ENCODE measurements around the gene MARS2.
"Not testable (repeated sequence)": the region's sequence is repeated elsewhere in the genome, so short reads cannot be mapped to it uniquely, and the experiment has no call there.

The MARS2 gene

DNA sequence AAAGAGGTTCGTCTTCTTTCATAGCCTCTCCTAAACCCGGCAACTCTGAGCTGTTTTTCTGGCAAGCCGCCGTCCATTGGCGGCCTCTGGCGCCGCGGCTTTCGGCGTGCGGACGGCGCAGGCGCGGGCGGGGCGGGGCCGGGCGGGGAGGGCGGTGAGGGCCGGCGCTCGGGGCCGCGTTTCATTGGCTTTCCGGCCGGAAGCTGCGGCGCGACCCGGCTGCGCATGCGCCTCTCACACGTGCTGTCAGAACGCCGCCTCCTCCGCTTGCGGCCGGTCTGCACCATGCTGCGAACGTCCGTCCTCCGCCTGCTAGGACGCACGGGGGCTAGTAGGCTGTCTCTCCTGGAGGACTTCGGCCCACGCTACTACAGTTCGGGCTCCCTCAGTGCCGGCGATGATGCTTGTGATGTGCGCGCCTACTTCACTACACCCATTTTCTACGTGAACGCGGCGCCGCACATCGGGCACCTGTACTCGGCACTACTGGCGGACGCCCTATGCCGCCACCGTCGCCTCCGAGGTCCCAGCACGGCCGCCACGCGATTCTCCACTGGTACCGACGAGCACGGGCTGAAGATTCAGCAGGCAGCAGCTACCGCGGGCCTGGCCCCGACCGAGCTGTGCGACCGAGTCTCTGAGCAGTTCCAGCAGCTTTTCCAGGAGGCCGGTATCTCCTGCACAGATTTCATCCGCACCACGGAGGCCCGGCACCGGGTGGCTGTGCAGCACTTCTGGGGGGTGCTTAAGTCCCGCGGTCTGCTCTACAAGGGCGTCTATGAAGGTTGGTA is at the start of gene MARS2:
Gene MARS2, plus strand, starts transcription at position 249 of the 791 bp plus-strand sequence. Its CDS starts 37 bp downstream, at position 286.
- peak; percentile 94 for DNase-seq

DNA sequence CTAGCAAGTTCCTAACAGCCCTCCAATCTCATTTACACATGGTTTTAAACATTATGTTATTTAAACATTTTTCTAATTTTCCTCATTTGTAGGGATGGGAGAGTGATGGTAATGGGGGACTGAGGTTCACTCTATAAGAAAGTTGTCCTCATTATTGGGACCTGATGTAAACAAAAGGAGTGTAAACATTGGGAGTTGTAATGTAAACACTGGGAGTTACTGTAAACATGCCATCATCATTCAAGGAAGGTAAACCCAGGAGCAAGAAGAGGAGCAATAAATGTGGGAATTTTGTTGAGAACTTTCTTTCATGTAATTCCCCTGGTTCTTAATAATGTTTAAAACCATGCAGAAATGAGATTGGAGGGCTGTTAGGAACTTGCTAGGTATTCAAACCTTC is 47.6 kb upstream of the MARS2 start:
- no peak for DNase-seq

GRCh38 chr2:197661626-197662025 is 43.5 kb upstream of the MARS2 start:
- DNase-seq: no peak

DNA sequence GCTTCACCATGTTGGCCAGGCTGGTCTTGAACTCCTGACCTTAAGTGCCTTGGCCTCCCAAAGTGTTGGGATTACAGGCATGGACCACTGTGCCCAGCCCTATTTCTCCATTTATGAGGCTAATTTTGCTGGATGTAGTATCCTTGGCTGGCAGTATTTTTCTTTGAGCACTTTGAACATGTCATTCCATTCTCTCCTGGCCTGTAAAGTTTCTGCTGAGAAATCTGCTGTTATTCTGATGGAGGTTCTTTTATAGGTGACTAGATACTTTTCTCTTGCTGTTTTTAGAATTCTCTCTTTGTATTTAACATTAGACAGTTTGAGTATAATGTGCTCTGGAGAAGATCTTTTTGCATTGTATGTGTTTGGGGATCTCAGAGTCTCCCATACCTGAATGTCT is 38.9 kb upstream of the MARS2 start:
- no peak for DNase-seq

DNA sequence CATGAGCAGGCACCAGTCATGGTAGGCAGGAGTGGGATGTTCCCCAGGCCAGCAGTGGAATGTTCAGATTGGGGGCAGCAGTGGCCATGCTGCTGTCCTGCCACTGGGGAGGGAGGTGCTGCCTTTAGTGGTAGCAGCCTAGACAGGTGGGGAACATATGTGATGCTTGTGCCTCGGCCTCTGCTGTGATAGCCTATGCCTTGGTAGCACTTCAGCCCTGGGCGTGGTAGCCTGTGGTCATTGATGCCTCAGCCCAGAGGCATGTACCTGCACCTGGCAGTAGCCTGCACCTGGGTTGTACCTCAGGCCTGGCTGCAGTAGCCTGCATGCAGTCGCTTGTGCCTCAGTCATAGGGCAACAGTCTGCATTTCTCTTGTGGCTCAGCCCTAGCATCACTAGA is 36.9 kb upstream of the MARS2 start:
- no peak for DNase-seq

GRCh38 chr2:197669077-197669476 is 36.1 kb upstream of the MARS2 start:
- DNase-seq: no peak

DNA sequence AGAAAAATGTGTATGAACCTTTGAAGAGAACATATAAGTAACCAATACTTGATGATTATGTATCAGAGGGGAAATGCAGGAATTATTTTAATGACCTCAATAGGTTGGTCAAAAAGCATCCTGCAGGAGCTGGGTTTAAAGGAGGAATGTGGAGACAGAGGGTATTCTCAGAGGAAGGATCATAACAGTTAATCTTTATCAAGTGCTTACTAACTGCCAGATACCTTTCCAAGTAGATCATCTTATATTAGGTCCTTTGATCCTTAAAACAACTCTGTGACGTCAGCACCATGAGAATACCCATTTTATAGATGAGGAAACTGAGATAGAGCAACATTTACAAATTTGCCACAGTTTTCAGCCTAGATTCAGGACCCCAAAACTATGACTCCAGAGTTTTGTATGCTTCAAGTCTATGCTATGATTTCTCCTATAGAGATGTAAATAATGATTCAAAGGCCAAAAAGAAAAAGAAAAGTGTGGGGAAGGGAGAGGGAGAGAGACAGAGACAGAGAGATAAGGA is 32.7 kb upstream of the MARS2 start:
- DNase-seq: no peak

DNA sequence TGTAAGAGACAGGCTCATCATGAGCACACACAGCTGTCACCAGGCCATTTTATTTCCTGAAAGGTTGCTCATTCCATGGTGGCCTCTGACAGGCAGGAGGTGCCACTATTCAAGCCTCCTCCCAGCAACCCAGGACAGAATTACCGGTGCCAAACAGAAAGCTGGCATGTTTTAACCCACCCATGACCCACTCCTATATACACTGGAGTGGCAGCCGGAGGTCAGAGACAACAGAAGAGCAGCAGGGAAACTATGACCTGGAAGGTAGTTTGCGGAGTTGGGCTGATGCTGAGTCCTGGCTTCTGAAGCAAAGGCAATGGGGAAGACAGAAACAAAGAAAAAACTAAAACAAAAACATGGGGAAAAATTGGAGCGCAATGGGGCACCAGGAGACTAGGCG is 32.1 kb upstream of the MARS2 start:
- DNase-seq: no peak

DNA sequence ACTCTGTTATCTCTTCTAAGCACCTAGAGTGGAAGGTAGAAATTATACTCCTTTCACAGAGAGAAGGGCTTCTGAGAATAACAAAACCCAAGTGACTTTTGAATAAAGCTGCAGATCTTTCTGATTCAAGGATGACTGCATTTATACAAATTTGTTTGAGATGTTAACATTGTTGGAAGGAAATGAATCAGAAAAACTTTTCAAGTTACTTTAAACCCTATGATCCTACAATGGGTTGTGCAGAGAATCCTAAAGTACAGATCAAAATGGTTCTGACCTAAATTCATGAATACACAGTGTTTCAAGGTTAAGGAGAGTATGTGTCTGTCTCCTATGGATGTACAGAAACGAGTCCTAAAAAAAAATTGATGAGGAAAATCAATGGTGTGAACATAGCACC is 31.6 kb upstream of the MARS2 start:
- no peak for DNase-seq

DNA sequence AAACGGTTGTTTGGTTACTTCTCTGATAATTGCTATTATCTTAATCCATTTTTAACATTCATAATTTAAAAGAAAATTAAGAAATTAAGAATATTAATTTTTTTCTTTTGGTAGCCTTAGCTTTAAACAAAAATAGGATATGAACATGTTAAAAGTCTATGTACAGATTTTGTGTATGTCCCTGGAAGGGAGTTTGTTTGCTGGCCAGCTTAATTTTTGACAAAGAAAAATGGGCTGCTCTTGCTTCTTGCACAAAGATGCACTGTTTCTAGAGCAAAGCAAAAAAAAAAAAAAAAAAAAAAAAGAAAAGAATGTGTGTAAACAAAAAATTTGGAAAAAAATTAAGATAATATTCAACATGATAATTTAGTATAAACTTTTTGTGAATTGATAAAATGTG is 31.1 kb upstream of the MARS2 start:
- no peak for DNase-seq

DNA sequence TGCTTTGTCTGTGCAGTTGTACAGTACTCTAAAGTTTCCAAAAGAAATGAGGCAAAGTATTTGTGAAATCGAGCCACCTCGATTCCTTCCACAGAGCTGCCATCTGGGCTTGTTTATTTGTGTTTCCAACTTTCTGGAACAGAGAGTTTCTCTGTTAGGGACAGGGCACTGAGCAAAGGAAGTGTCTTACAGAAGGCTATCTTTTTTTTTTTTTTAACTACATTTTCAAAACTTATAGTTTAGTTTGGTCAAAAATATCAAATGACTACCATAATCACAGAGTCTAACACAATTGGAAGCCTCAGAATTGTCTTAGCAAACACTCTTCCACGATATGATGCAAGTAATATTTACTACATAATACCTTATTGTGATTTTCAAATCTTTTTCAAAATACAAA is 30.6 kb upstream of the MARS2 start:
- DNase-seq: no peak

DNA sequence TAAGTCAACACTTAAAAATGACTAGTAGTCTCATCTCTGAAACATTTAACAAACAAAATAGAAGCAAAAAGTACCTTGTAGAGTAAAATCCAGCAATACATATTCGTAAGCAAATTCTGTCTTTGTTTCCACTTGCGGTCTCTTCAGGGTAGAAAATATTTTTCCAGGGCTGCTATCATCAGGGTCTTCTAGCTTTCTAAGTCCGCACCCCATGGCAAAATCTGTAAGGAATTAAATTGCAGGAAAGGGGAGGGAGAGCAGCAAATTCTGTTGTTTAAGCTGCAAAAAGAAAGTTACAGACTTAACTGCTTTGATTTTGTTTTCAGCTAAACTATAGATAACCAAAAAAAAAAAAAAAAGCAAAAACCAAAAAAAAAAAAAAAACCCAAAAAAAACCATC is 29.9 kb upstream of the MARS2 start, which contains the start of gene RFTN2:
Gene RFTN2, minus strand, starts transcription at position 342 of the 400 bp plus-strand sequence. Its CDS starts 129 bp downstream, at position 213.
- DNase-seq: no peak

- no peak for DNase-seq
Measured at GRCh38 chr2:197675711-197676188, 29.4 kb upstream of the MARS2 start.

DNA sequence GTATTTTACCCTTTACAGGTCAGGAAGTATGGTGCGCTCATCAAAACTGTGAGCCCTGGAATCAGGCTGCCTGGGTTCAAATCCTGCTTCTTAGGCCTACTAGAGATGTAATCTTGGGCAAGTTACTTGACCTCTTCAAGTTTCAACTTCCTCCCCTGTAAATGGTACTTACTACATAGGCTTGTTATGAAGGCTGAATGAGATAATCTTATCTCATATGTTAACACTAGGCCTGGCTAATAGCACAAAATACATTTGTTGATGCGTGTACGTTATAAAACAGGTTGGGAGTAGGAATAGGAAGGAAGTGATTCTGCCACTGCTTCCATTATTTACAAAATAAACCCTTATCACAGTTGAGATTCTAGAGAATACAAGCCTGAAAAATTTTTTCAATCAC is 28.1 kb upstream of the MARS2 start:
- no peak for DNase-seq

- DNase-seq: no peak
Measured at GRCh38 chr2:197677483-197677882, 27.7 kb upstream of the MARS2 start.

GRCh38 chr2:197695206-197695605 is 10.0 kb upstream of the MARS2 start:
- not testable (repeated sequence) for DNase-seq

DNA sequence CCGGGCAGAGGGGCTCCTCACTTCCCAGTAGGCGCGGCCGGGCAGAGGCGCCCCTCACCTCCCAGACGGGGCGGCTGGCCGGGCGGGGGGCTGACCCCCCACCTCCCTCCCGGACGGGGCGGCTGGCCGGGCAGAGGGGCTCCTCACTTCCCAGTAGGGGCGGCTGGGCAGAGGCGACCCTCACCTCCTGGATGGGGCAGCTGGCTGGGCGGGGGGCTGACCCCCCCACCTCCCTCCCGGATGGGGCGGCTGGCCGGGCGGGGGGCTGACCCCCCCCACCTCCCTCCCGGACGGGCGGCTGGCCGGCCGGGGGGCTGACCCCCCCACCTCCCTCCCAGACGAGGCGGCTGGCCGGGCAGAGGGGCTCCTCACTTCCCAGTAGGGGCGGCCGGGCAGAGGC is 9.2 kb upstream of the MARS2 start:
- DNase-seq: not testable (repeated sequence)

GRCh38 chr2:197696571-197696970 is 8.6 kb upstream of the MARS2 start:
- DNase-seq: not testable (repeated sequence)

GRCh38 chr2:197699724-197700123 is 5.4 kb upstream of the MARS2 start:
- not testable (repeated sequence) for DNase-seq

DNA sequence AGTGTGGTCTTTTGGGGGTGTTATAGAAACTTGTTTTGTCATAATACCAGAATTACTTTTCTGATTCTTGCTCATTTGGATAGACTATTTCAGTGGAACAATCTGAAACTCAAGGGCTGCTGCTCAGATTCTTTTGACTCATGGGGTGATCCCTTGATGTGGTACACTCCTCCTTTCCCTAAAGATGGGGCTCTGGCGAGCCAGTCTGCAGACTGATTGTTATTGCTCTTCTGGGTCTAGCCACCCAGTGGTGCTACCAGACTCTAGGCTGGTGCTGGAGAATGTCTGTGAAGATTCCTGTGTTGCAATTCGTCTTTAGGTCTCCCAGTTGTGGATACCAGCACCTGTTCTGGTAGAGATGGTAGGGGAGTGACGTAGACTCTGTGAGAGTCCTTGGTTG is 4.2 kb upstream of the MARS2 start:
- DNase-seq: no peak

- DNase-seq: no peak
Measured at GRCh38 chr2:197704434-197705120, 592 bp upstream of the MARS2 start.

DNA sequence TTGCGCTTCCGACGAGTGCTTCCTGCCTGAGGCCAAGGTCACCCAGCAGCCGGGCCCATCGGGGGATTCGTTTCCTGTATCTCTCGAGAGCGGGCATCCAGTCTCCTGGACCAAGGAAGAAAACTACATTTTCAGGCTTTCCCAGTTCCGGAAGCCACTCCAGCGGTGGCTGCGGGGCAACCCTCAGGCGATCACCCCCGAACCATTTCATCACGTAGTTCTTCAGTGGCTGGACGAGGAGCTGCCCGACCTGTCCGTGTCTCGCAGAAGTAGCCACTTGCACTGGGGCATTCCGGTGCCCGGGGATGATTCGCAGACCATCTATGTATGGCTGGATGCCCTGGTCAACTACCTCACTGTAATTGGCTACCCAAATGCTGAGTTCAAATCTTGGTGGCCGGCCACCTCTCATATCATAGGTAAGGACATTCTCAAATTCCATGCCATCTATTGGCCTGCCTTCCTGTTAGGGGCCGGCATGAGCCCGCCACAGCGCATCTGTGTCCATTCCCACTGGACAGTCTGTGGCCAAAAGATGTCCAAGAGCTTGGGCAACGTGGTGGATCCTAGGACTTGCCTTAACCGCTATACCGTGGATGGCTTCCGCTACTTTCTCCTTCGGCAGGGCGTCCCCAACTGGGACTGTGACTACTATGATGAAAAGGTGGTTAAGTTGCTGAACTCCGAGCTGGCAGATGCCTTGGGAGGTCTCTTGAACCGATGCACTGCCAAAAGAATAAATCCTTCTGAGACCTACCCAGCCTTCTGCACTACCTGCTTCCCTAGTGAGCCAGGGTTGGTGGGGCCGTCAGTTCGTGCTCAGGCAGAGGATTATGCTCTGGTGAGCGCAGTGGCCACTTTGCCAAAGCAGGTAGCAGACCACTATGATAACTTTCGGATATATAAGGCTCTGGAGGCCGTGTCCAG is 1.0 kb downstream of the MARS2 start:
- DNase-seq: no peak

DNA sequence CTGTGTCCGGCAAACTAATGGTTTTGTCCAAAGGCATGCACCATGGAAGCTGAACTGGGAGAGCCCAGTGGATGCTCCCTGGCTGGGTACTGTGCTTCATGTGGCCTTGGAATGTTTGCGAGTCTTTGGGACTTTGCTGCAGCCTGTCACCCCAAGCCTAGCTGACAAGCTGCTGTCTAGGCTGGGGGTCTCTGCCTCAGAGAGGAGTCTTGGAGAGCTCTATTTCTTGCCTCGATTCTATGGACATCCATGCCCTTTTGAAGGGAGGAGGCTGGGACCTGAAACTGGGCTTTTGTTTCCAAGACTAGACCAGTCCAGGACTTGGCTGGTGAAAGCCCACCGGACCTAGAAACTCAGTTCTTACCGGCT is 1.7 kb downstream of the MARS2 start:
- no peak for DNase-seq

Data from CD4-positive, alpha-beta T cell treated with Interferon alpha-2 for 1 hour (primary cell).